Neural cell (in vitro differentiated cells): Measurements from ENCODE around the gene ACOXL. TPM values are rescaled to one million over a fixed set of nuclear protein-coding genes. Genes with fewer than 3 reads are reported as not detected.

Source experiments
- H2AFZ ChIP-seq: fragments of 200-600, 300-800 bp; sonication (generic), shearing (Covaris generic); 2 replicates; pipeline ENCODE4 v1.6.0; 2014; ENCODE audit warnings: low read depth, mild to moderate bottlenecking, antibody characterized with exemption, low read length, moderate library complexity
- H3F3A ChIP-seq: fragments of 200-600 bp; shearing (Covaris generic); 2 replicates; pipeline ENCODE4 v1.6.1; 2016; ENCODE audit warnings: mild to moderate bottlenecking, moderate library complexity, mixed read lengths, antibody characterized with exemption, low read length; ENCODE audit not compliant: insufficient read depth, poor library complexity, severe bottlenecking
- H3K27ac ChIP-seq: fragments of 200-600, 300-800 bp; sonication (generic), shearing (Covaris generic); 2 replicates; pipeline ENCODE4 v1.5.1; 2014; ENCODE audit warnings: mild to moderate bottlenecking, low read length, moderate library complexity
- H3K27me3 ChIP-seq: fragments of 300-800, 200-600 bp; sonication (generic), shearing (Covaris generic); 2 replicates; pipeline ENCODE4 v1.6.0; 2014; ENCODE audit warnings: mild to moderate bottlenecking, low read depth, low read length, moderate library complexity; ENCODE audit not compliant: insufficient read depth
- H3K36me3 ChIP-seq: fragments of 300-800, 200-600 bp; sonication (generic), shearing (Covaris generic); 2 replicates; pipeline ENCODE4 v1.5.1; 2014; ENCODE audit warnings: mild to moderate bottlenecking, antibody characterized with exemption, low read length, moderate library complexity; ENCODE audit not compliant: insufficient read depth
- H3K4me2 ChIP-seq: fragments of 300-800, 200-600 bp; sonication (generic), shearing (Covaris generic); 2 replicates; pipeline ENCODE4 v1.6.0; 2014; ENCODE audit warnings: mild to moderate bottlenecking, low read length
- H3K4me3 ChIP-seq: fragments of 300-800, 200-600 bp; sonication (generic), shearing (Covaris generic); 2 replicates; pipeline ENCODE4 v1.5.1; 2014; ENCODE audit warnings: mild to moderate bottlenecking, low read length, moderate library complexity
- H3K79me2 ChIP-seq: fragments of 200-600 bp; shearing (Covaris generic); replicated peaks from 2 replicates; pipeline ENCODE4 v1.6.0; 2014; ENCODE audit warnings: mild to moderate bottlenecking, low read length, moderate library complexity; ENCODE audit not compliant: insufficient read depth
- H3K9ac ChIP-seq: fragments of 300-800, 200-600 bp; sonication (generic), shearing (Covaris generic); 2 replicates; pipeline ENCODE4 v1.6.1; 2016; ENCODE audit warnings: mild to moderate bottlenecking, low read length, mixed read lengths
- H3K9me2 ChIP-seq: fragments of 200-600 bp; shearing (Covaris generic); 2 replicates; pipeline ENCODE4 v1.6.1; 2016; ENCODE audit warnings: mild to moderate bottlenecking, low read length, mixed read lengths; ENCODE audit not compliant: insufficient read depth
- H3K9me3 ChIP-seq: fragments of 200-600, 300-800 bp; sonication (generic), shearing (Covaris generic); 2 replicates; pipeline ENCODE4 v1.6.1; 2016; ENCODE audit warnings: mild to moderate bottlenecking, mixed run types, low read length, moderate library complexity, mixed read lengths
- H4K20me1 ChIP-seq: fragments of 200-600 bp; shearing (Covaris generic); 2 replicates; pipeline ENCODE4 v1.6.1; 2016; ENCODE audit warnings: mild to moderate bottlenecking, mixed run types; ENCODE audit not compliant: insufficient read depth
- EP300 ChIP-seq: fragments of 450-650 bp; conservative IDR thresholded peaks from 2 replicates; pipeline ENCODE4 v1.6.1; 2014; ENCODE audit warnings: antibody characterized with exemption, mild to moderate bottlenecking, moderate library complexity; ENCODE audit not compliant: poor library complexity, severe bottlenecking
- EZH2 ChIP-seq: fragments of 200-600, 300-800 bp; shearing (Covaris generic), sonication (generic); IDR thresholded peaks from 2 replicates; pipeline ENCODE4 v1.6.1; 2014; ENCODE audit warnings: antibody characterized with exemption, low read length, borderline replicate concordance, mild to moderate bottlenecking; ENCODE audit not compliant: insufficient read depth, poor library complexity, severe bottlenecking
- MXI1 ChIP-seq: fragments of 450-650 bp; conservative IDR thresholded peaks from 2 replicates; pipeline ENCODE4 v1.6.1; 2014; ENCODE audit warnings: antibody characterized with exemption, mild to moderate bottlenecking; ENCODE audit not compliant: poor library complexity, severe bottlenecking
- POLR2AphosphoS5 ChIP-seq: IDR thresholded peaks from 2 replicates; pipeline ENCODE4 v1.6.1; 2012
- RAD21 ChIP-seq: fragments of 450-650 bp; conservative IDR thresholded peaks from 2 replicates; pipeline ENCODE4 v1.6.1; 2014; ENCODE audit warnings: antibody characterized with exemption, mild to moderate bottlenecking, moderate library complexity
- SMC3 ChIP-seq: fragments of 450-650 bp; conservative IDR thresholded peaks from 2 replicates; pipeline ENCODE4 v1.6.1; 2014; ENCODE audit warnings: antibody characterized with exemption, mild to moderate bottlenecking, moderate library complexity; ENCODE audit not compliant: poor library complexity
- TAF1 ChIP-seq: IDR thresholded peaks from 2 replicates; pipeline ENCODE4 v1.6.1; 2012; ENCODE audit warnings: low read depth
- polyA plus RNA-seq: library from polyadenylated mRNA; depleted of rRNA; stranded (reverse); fragments of >200 nt; gene quantifications from 2 replicates; pipeline ENCODE4 v1.2.3, GENCODE V29; 2014
- TF ChIP-seq, protein P1 (sequence below): fragments of 450-650 bp; IDR thresholded peaks from 2 replicates; pipeline ENCODE4 v1.5.1; 2014; ENCODE audit warnings: antibody characterized with exemption, mild to moderate bottlenecking, moderate library complexity; ENCODE audit not compliant: poor library complexity, severe bottlenecking
- TF ChIP-seq, protein P2 (sequence below): IDR thresholded peaks from 2 replicates; pipeline ENCODE4 v1.6.1; 2012; ENCODE audit warnings: borderline replicate concordance

The ACOXL gene
- polyA plus RNA-seq, 1 donor from 2014 or later = not detected

DNA sequence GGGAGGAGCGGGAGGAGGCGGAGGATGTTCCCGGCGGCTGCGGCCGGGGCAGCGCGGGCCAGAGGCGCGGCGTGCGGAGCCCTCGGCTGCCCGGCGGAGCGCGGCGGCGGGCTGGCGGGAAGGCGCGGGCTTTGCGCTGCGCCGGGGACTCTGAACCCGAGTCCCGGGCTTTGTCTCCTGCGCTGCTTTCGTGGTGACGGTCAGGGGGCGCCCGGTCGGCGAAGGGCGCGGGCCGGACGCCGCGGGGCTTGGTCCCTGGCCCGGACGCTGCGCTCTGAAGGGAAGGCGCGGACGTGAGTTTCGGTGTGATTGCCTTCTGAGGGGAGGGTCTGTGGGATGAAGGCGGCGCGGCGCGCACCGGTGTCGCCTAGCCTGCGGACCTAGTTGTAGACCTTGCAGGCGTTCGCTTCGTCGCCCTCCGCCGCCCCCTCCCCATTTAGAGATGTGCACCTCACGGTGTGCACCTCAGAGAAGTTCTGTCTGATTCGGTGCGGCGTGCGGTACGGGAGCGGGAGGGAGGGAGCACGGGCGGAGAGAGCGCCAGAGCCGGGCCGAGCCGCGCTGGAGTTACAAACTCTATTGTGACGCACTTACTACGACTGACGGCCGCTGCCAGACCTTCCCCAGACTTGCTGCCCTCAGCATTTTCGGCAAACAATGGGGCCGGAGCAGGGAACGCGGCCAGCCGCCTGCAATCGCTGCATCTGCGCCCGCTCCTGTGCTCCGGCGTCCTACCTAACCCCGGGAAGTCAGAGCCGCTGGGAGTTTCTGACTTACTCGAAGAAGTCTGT, 390.5 kb downstream of the ACOXL start:
- Histone ChIP-seq H3F3A (no peaks in the 10 kb centered on the region), H3K9me2 (no peaks in the 10 kb centered on the region), H3K27ac (no peak overlapping the region), H4K20me1 (no peaks in the 10 kb centered on the region), H3K79me2 (peaks cover 9% of the 10 kb centered on the region), H2AFZ (peak overlapping the region; percentile 83), H3K4me3 (peak overlapping the region; percentile 96), H3K36me3 (no peaks in the 10 kb centered on the region), H3K4me2 (peak overlapping the region; percentile 71), H3K9ac (peak overlapping the region; percentile 61), H3K9me3 (no peaks in the 10 kb centered on the region), H3K27me3 (peaks cover 46% of the 10 kb centered on the region)
- no peak for TF ChIP-seq EP300
- peak; percentile 22 for TF ChIP-seq SMC3
- TF ChIP-seq POLR2AphosphoS5 = peak; percentile 52
- TF ChIP-seq, protein P1, sequence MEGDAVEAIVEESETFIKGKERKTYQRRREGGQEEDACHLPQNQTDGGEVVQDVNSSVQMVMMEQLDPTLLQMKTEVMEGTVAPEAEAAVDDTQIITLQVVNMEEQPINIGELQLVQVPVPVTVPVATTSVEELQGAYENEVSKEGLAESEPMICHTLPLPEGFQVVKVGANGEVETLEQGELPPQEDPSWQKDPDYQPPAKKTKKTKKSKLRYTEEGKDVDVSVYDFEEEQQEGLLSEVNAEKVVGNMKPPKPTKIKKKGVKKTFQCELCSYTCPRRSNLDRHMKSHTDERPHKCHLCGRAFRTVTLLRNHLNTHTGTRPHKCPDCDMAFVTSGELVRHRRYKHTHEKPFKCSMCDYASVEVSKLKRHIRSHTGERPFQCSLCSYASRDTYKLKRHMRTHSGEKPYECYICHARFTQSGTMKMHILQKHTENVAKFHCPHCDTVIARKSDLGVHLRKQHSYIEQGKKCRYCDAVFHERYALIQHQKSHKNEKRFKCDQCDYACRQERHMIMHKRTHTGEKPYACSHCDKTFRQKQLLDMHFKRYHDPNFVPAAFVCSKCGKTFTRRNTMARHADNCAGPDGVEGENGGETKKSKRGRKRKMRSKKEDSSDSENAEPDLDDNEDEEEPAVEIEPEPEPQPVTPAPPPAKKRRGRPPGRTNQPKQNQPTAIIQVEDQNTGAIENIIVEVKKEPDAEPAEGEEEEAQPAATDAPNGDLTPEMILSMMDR = peak; percentile 25
- TF ChIP-seq MXI1 = peak; percentile 49
- TF ChIP-seq RAD21 = no peak
- TF ChIP-seq, protein P2, sequence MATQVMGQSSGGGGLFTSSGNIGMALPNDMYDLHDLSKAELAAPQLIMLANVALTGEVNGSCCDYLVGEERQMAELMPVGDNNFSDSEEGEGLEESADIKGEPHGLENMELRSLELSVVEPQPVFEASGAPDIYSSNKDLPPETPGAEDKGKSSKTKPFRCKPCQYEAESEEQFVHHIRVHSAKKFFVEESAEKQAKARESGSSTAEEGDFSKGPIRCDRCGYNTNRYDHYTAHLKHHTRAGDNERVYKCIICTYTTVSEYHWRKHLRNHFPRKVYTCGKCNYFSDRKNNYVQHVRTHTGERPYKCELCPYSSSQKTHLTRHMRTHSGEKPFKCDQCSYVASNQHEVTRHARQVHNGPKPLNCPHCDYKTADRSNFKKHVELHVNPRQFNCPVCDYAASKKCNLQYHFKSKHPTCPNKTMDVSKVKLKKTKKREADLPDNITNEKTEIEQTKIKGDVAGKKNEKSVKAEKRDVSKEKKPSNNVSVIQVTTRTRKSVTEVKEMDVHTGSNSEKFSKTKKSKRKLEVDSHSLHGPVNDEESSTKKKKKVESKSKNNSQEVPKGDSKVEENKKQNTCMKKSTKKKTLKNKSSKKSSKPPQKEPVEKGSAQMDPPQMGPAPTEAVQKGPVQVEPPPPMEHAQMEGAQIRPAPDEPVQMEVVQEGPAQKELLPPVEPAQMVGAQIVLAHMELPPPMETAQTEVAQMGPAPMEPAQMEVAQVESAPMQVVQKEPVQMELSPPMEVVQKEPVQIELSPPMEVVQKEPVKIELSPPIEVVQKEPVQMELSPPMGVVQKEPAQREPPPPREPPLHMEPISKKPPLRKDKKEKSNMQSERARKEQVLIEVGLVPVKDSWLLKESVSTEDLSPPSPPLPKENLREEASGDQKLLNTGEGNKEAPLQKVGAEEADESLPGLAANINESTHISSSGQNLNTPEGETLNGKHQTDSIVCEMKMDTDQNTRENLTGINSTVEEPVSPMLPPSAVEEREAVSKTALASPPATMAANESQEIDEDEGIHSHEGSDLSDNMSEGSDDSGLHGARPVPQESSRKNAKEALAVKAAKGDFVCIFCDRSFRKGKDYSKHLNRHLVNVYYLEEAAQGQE = no peak
- TF ChIP-seq TAF1 = no peak
- no peak for TF ChIP-seq EZH2

DNA sequence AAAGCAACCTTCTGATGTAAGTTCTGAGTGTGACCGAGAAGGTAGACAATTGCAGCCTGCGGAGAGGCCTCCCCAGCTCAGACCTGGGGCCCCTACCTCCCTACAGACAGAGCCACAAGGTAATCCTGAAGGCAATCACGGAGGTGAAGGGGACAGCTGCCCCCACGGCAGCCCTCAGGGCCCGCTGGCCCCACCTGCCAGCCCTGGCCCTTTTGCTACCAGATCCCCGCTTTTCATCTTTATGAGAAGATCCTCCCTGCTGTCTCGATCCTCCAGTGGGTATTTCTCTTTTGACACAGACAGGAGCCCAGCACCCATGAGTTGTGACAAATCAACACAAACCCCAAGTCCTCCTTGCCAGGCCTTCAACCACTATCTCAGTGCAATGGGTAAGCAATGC, 391.4 kb downstream of the ACOXL start:
- Histone ChIP-seq H3K79me2 (peaks cover 9% of the 10 kb centered on the region), H3K4me3 (peak overlapping the region; percentile 96), H3K36me3 (no peaks in the 10 kb centered on the region), H2AFZ (no peak overlapping the region), H3F3A (no peaks in the 10 kb centered on the region), H3K27me3 (peaks cover 36% of the 10 kb centered on the region), H3K27ac (no peak overlapping the region), H3K9me3 (no peaks in the 10 kb centered on the region), H3K9ac (no peak overlapping the region), H4K20me1 (no peaks in the 10 kb centered on the region), H3K9me2 (no peaks in the 10 kb centered on the region), H3K4me2 (no peak overlapping the region)
- TF ChIP-seq EZH2 (no peak), EP300 (no peak), MXI1 (no peak)
- TF ChIP-seq, protein P2 = no peak
